D721Med (cell line): ENCODE results near the gene BHLHA9.

Experiments
- DNase-seq: peaks from one replicate; pipeline ENCODE4 v3.0.0; 2011; ENCODE audit warnings: low spot score; ENCODE audit not compliant: insufficient read length
- FAIRE-seq: peaks from 2 replicates; lab custom pipeline; 2011; peaks lifted over from hg19 to GRCh38; lab: Jason Lieb, UNC
- CTCF ChIP-seq: IDR thresholded peaks from 2 replicates; pipeline ENCODE4 v1.5.1; 2012; ENCODE audit warnings: mild to moderate bottlenecking, control low read depth; ENCODE audit not compliant: insufficient read depth; ENCODE audit errors: missing control alignments

The BHLHA9 gene

GRCh38 chr17:1271030-1271423 is 783 bp downstream of the BHLHA9 start:
- no peak for TF ChIP-seq CTCF
- FAIRE-seq = no peak
- DNase-seq = no peak

- FAIRE-seq = no peak
- no peak for DNase-seq
- TF ChIP-seq CTCF = no peak
These were observed 1.2 kb downstream of the BHLHA9 start for GRCh38 chr17:1271441-1271840.

- TF ChIP-seq CTCF = no peak
- FAIRE-seq (no peak), DNase-seq (no peak)
These were observed 2.5 kb downstream of the BHLHA9 start for GRCh38 chr17:1272701-1273100.

GRCh38 chr17:1273492-1274244 is 3.4 kb downstream of the BHLHA9 start:
- DNase-seq (no peak), FAIRE-seq (no peak)
- TF ChIP-seq CTCF = no peak

GRCh38 chr17:1274245-1274608 is 4.0 kb downstream of the BHLHA9 start:
- DNase-seq = no peak
- FAIRE-seq = no peak
- TF ChIP-seq CTCF = no peak

GRCh38 chr17:1275205-1275961 is 5.1 kb downstream of the BHLHA9 start:
- DNase-seq (no peak), FAIRE-seq (no peak)
- no peak for TF ChIP-seq CTCF

- no peak for FAIRE-seq
- peak; percentile 57 for TF ChIP-seq CTCF
- peak; percentile 60 for DNase-seq
These were observed 5.9 kb downstream of the BHLHA9 start for GRCh38 chr17:1275962-1276736.
